Measurements from ENCODE around the gene KIF9. TPM values are rescaled to one million over a fixed set of nuclear protein-coding genes. Genes with fewer than 3 reads are reported as not detected.
"Not testable (repeated sequence)": the region's sequence is repeated elsewhere in the genome, so short reads cannot be mapped to it uniquely, and the experiment has no call there.

KIF9 gene
- total RNA-seq, 1 donor from 2014 or later: 11.7 TPM

DNA sequence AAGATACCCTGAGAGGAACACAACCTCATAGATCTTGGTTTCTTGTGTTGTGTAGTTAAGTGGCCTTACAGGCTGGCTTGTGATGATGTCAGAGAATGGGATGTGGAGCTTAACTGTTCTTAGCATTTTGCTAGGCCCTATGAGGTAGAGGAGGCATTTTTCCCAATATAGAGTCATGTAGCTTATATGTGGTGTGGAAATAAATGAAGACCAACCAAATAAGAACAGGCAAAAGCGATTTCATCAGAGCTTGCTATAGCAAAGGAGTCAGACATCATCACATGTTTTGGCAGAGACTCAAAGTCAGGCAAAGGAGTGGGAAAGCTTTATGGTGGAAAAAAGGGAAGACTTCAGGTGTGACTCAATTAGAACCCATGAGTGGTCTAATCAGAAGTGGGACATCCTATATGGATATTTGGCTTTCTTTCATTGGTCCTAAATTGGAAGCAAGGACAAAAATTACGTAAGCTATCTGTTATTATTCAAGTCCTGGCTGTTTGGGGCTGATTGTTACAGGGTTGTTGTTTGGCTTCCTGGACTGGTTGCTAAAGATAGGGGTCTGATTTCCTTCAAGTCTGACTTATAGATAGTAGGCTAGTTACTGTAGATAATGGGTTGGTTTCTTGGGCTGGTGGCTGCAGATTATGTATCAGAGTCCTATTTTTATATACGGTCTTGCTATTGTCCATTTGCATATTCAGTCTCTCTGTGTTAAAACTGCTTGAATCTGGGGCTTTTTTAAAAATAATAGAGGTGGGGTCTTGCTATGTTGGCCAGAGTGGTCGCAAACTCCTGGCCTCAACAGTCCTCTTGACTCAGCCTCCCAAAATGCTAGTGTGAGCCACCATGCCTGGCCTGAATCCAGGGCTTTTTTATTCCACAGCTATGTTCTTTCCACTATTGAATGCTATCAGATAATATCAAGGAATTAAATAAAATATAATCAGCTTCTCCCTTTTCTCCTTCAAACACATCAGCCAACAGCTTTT lies 88.4 kb downstream of the KIF9 start:
- no peak for DNase-seq (ENCODE audit: low read depth, low spot score)

DNA sequence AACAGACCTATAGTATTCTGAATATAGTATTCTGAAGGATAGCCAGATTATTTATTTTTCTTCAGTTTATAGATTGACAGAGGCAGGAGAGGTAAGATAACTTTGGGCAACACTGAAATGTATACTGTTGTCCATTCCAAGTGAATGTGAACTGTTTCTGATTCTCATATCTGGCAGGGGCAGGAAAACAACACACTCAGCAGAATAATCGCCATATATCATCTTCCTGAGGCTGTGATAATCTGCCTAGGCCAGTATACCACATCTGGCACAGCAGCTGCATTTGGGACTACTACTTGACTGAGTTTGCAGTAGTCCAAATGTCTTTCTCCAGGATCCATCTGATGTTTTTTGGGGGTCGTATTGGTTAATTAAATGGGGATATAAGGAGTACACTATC lies 96.3 kb downstream of the KIF9 start:
- DNase-seq (ENCODE audit: low read depth, low spot score): no peak

DNA sequence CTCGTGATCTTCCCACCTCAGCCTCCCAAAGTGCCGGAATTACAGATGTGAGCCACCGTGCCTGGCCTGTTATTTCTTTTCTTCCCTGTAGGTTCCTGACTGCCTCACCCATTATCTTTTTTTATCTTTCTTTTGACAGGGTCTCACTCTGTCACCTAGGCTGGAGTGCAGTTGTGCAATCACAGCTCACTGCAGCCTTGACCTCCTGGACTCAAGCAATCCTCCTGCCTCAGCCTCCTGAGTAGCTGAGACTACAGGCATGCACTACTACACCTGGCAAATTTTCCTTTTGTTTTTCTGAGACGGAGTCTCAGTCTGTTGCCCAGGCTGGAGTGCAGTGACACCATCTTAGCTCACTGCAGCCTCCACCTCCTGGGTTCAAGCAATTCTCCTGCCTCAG lies 100.9 kb downstream of the KIF9 start:
- not testable (repeated sequence) for DNase-seq (ENCODE audit: low read depth, low spot score)

DNA sequence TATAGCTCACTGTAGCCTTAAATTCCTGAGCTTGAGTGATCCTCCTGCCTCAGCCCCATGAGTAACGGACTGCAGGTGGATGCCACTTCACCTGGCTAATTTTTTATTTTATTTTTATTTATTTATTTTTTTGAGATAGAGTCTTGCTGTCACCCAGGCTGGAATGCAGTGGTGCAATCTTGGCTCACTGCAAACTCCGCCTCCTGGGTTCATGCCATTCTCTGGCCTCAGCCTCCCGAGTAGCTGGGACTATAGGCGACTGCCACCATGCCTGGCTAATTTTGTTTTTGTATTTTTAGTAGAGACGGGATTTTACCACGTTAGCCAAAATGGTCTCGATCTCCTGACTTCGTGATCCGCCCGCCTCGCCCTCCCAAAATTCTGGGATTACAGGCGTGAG lies 102.6 kb downstream of the KIF9 start:
- not testable (repeated sequence) for DNase-seq (ENCODE audit: low read depth, low spot score)

Other genes starting within 250 kb of the KIF9 start
- gene SETD2, start 118.7 kb downstream of the KIF9 start, total RNA-seq: 24.7 and 30.7 TPM in 2 replicates
- 31.9 and 47.0 TPM in 2 replicates for gene KLHL18, start 145 bp upstream of the KIF9 start, total RNA-seq
- 11.6 and 15.6 TPM in 2 replicates for gene PTPN23, start 98.2 kb upstream of the KIF9 start, total RNA-seq
- 44.4 and 69.7 TPM in 2 replicates for gene SCAP, start 193.1 kb upstream of the KIF9 start, total RNA-seq
- gene ELP6, start 230.9 kb upstream of the KIF9 start, total RNA-seq: 33.8 and 36.8 TPM in 2 replicates

Data from pulmonary artery endothelial cell (primary cell).